ENCODE data around the gene SLC25A22.

The SLC25A22 gene

DNA sequence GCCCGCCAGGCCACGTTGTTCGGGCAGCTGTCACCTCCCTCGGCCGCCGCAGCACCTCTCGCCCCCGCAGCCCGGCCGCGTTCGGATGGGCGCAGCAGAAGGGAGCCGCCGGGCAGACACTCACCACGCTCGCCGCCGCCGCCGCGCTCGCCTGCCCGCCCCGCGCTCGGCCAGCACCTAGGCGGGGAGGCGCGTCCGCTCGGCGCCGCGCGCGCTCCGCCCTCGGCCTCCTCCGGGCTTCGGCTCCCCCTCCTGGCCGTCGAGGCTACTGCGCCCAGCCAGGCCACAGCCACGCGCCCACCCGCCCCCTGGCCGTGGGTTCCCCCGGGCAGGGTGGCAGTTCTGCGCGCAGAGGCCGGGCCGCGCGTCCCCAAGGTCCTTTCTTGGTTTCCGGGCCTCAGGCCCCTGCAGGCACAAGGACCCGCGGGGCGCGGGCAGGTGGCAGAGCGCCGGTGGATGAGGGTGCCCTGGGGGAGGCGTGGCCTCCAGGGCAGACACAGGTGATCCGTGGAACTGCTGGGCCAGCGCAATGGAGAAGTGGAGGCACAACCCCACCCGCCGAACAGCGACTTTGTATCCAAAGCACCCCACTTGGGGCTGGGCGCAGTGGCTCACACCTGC is at the start of gene SLC25A22:
TSS of gene SLC25A22 (minus strand) at position 189 of the 621 bp plus-strand sequence. CDS start 3,275 bp downstream, outside the sequence.
- no peak for FAIRE-seq

DNA sequence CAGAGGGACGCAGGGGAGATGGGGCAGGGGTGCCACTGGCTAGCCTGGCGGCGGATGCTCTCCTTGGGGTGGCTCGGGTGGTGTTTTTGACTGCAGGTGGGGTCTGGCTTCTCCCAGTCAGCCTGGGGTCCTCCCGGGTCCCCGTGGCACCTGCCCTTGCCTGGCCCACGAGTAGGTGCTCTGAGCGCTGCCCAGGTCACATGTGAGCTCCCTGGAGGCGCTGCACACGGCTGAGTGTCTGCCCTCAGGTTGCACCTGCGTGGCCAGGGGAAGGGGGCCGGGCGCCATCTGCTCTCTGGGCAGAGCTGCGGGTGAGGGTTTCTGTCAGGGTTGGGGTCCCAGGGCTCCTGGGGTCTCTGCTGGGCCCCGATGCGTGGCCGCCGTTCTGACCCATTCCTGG is 49.8 kb upstream of the SLC25A22 start:
- FAIRE-seq: no peak

DNA sequence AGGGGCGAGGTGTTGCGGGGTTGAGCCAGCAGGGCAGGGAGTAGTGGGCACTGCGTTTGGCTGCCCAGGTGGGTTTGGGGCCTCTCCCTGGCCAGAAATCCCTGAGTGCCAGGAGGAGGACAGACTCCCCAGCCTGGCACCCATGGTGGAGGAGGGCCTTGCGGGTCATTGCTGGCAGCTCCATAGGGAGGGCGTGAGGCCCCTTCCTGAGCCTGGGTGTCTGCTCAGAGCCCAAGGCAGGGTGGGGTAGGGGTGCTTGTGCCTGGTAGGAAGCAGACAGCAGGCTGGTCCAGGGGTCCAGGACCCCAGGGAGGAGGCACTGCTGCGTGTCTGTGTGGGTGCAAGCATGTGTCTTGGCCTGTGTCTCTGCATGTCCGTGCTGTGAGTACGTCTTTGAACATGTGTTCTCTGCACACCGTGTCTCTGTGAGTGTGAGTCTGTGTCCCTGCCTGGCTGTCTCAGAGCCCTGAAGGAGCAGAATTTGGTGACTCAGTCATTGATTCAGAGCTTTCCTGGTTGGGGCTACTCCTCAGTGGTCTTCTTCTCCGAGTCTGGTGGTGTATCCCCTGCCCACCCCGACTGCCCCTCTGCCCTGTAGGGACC is 48.5 kb upstream of the SLC25A22 start:
- FAIRE-seq: no peak

DNA sequence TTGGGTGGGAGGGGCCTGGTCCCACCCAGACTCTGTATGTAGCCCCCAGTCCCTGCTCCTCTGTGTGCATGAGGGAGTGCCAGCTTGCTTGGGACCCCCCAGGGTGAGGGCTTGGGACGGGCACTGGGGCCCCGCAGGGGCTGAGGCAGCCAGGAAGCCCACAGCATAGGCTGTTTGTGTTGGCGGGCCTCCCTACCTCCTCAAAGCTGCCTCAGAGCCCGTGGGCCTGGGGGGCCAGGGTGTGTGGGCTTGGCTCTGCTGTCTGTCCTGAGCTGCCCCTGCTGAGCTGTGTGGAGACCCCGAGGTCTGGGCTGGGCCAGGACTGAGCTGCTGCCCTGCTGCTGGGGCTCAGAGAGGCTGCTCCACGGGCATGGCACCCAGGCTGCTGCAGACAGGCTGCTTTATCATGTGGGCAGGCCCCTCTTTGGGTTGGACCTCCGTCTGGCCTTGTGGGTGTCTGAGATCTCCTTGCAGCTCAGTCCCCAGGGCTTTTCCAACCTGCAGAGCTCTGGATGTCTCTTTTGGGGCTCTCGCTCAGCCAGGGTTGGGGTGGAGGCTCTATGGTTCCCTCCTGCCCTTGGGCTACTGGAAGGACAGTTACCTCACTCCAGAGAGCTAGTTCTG is 47.9 kb upstream of the SLC25A22 start:
- FAIRE-seq: no peak

DNA sequence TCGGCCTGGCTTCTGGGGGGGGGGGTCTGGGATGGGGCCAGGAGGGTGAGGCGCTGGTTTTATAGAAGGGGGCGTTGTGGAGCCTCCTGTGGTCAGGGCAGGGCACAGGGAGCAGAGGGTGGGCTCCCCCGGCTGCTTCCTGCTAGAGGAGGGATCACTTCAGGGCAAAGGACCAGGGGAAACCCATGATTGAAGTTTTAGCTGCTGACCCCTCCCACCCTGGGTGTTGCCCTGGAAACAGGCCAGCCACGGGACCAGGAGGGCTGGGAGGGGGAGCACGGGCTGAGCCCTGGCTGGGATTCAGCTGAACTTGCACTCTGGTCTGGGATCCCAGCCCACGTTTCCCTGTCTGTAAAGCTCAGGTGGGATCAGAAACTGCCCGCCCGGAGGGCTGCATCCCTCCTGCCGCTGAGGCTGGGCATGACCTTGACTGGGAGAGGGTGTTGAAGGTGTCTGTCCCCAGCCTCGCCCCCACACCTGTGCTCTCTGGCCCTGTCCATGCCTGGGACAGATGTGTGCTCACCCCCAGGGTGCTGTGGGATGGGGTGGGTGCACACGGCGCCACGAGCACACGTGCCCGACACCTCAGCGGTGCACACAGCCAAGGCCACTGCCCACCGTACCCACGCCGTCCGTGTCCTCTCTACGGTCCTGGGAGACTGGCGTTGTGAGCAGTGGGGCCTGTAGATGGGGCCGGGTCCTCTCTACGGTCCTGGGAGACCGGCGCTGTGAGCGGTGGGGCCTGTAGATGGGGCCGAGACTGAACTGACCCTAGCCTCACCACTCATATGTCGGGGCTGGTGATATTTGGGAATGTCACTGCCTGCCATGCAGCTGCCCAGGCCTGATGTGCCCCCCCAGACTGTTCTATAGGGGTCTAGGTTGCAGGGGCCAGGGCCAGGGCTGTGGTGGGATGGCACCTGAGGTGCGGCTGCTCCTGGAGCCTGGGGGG is 46.9 kb upstream of the SLC25A22 start:
- no peak for FAIRE-seq

DNA sequence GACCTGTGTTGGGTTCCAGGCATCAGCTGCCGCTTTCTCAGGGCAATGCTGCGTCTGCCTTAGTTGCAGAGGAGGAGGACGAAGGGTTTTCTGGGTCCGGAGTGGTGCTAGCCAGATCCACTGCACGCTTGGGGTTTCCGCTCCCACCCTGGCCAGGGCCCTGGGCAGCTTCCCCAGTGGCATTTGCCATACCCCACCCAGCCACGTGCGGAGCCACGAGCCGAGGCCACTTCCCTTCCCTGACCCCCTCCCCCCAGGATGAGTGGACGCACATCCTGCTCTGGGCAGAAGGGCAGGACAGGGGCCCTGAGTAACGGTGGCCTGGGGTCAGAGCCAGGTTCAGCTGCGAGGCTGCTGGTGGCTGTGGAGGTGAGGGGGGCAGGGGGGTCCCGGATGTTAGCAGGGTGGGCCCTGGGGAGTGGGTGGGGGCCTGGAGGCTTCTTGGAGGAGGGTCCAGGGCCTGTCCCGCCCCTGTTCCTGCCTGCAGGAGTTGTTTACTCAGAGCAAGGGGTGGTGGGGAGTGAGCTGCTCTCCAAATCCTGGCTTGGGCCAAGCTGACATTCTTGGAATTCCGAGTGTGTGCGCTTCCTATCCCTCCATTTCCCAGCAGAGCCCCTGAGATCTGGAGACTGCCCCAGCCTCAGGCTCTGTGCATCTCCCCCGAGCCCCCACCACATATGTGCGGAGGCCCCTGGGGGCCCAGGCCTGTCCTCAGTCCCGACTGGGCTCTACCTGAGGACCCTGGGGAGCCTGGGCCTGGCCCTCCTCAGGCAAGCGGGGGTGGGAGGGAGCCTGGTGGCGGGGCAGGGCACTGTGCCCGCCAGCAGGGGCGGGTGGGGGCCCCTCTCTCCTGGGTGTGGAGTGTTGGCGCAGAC is 46.0 kb upstream of the SLC25A22 start:
- FAIRE-seq: no peak

DNA sequence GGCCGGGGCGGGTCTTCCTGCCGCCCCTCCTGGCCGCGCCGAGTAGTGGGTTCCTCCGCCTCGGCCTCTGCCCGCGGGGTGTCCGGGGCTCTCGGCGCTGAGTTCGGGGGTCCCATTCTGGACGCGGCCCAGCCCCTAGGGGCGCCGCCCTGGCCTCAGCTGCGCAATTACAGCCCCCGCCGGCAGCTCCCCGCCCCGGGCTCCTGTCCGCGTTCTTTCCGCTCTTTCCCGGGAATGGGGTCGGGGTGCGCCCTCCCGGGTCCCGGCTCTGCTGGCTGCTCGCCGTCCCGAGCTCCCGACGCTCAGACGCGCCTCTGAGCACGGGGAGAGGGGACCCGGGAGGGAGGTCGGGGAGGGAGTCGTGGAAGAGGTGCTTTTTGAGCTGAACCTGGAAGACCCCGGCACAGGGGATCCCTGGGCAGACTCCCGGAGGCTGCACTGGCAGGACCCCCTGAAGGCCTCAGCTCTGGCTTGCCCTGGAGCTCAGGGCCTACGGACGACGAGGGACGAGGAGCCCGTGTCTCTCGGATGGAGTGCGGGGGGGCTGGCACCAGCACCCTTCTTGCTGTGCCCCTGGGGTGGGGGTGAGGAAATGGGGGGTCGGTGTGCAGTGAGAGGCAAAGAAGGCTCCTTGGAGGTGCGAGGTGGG is 45.1 kb upstream of the SLC25A22 start:
- FAIRE-seq: no peak

DNA sequence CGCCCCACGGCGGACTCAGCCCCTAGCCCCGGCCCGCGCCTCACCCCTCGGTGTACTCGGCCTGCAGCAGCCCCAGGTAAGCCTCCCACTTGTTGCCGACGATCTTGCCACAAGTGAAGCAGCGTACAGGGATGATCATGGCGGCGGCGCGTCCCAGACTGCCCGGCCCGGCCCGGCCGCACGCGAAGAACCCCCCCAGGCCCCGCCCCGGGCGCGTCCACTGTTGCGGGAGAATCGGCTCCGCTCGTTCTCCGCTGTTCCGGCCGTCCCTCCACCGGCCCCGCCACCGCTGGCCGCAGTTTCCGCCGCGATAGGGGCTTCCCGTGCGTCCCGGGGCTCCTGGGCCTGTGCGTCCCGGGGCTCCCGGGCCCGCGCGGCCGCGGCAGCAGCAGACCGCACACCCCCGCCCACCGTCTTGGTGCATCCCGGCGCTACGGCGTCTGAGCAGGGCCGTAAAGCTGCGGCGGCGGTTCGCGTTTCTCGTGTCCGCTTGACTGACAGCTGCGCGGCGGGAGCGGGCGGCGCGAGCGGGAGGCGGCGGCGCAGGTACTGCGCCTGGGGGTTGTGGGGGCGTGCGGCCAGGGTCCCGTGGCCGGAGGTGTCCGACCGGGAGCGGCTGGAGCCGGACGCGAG is 44.4 kb upstream of the SLC25A22 start, which contains the start of the genes POLR2L and TSPAN4:
TSS of gene POLR2L (minus strand) at position 160 of the 633 bp plus-strand sequence. CDS start at position 139, 21 bp downstream.
TSS of gene TSPAN4 (plus strand) at position 483 of the 633 bp plus-strand sequence. CDS start 7,453 bp downstream, outside the sequence.
- no peak for FAIRE-seq

DNA sequence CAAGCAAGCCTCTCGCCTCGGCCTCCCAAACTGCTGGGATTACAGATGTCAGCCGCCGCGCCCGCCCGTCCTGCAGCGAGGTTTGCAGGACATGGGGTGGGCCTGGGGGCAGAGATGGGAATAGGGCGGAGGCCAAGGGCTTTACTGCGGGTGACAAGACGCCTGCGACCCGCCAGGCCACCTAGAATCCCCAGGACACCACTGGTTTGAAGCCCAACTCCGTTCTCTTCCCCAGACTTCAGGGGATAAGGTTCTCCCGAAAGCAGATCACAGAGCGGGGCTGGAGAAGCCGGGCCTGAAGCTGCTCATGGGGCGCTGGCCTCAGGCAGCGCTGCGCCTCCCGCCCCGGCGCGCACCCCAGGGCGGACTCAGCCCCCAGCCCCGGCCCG is 43.9 kb upstream of the SLC25A22 start:
- FAIRE-seq: no peak

DNA sequence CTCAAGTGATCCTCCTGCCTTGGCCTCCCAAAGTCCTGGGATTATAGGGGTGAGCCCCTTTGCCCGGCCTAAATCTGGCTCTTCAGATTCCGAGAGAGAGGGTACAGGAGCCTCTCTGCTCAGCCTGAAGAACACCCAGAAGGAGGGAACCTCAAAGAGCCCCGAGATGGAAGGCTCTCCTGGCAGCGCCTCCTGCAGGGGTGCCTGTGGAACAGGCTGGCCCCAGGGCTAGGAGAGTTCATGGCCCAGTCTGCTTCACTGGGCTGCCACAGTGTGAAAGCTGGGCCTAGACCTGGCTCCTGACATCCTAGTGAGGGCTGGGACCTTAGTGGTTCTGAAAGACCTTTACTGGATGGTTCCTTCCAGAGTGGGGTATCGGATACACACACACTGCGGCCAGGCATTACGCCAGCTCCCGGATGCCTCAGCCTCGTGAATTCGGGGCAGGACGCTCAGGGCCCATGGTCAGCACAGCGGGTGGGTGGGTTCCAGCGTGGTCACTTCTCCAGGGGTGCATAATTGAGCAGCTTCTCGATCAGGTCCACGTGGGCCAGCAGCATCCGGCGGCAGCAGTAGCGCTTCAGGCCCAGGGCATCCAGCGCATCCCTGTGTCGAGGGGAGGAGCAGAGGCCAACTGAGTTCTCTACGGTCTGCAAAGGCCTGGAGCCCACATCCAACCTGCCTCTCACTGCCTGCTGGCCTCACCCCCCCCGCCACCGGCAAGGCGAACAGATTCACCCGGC is 42.0 kb upstream of the SLC25A22 start:
- FAIRE-seq: no peak

DNA sequence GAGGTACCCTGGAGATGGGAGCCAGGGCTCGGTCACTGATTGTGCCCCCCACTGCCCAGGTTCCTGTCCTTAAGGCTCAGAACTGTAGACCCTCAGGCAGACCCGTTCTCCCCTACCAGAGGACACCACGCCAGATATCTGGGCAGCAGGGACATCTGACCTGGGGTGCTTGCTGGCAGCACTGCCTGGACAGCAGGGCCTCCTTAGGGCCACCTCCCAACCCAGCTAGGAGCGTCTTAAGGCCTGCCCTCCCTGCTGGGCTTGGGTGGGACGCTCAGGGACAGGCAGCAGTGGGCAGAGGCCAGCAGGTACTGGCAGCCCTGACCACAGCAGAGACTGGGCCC is 41.2 kb upstream of the SLC25A22 start:
- FAIRE-seq: no peak

DNA sequence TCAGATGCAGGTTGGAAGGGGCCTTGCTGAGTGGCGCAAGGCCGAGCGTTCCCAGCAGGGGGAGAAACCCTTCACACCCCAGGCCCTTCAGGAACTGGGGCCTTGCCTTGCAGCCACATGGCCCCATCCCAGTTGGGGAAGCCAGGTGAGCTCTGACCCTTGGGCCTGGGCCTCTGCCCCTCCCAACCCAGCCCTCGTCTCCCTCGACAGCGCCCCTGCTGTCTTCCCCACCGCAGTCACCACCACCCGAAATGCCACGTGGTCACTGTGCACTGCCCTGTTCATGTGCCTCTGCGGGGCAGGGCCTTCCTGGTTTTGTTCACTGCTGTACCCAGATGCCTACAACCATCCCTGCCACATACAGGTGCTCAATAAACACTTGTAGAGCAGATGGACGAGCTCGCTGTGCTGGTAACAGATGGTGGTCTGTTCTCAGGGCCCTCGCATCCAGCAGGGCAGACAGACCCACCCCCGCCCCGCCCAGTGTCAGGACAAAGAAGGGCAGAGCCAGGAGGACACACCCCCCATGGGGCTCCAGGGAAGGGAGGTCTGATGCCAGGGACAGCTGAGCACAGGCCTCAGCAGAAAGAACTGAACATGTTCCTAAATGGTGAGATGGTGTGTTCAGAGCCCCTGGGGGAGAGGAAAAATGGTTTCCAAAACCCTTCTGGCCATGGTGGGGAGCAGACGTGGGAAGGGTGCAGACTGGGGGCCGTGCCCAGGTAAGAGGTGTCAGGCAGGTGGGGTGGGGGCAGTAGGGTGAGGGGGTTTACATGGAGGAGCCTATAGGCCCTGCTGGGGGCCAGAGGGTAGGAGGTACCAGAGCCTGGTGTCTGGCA is 40.6 kb upstream of the SLC25A22 start:
- no peak for FAIRE-seq

DNA sequence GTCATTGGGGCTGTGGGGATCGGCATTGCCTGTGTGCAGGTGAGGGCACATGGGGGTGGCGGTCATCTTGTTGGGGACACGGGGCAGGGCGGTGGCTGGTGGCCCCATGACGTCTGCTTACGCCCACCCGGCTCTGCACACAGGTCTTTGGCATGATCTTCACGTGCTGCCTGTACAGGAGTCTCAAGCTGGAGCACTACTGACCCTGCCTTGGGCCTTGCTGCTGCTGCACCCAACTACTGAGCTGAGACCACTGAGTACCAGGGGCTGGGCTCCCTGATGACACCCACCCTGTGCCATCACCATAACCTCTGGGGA is 39.9 kb upstream of the SLC25A22 start:
- FAIRE-seq: no peak

DNA sequence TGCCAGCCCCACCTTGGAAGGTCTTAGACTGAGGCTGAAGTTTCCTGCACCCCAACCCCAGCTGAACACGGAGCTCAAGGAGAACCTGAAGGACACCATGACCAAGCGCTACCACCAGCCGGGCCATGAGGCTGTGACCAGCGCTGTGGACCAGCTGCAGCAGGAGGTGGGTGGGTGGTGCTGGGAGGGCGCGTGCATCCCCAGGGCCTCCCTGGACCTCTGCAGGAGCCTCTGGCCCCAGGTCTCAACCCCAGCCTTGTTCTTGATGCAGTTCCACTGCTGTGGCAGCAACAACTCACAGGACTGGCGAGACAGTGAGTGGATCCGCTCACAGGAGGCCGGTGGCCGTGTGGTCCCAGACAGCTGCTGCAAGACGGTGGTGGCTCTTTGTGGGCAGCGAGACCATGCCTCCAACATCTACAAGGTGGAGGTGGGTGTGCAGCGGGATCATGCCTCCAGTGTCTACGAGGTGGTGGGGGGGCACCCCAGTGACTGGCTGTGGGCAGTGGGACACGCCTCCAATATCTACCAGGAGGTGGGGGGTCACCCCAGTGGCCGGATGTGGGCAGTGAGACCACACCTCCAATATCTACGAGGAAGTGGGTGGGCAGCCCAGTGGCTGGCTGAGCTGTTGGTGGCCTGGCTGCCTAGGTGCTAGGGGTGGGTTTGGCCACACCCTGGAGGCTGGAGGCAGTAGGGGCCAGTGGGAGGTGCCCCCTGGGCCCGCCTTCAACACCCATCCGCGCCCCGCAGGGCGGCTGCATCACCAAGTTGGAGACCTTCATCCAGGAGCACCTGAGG is 39.3 kb upstream of the SLC25A22 start:
- FAIRE-seq: no peak

DNA sequence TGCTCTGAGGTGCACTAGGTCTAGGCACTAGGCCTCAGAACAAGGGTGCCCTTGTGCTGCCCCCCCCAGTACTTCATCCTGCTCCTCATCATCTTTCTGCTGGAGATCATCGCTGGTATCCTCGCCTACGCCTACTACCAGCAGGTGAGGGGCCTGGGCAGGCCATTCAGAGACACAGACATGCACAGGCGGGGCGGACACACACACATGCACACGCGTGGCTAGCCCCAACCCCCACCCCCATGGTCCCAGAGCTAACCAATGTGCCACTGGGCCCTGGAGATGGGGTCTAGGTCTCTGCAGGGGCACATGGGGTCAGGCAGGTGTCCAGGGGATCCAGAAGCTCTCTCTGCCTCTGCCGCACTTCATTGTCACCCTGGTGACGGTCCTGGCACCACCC is 38.6 kb upstream of the SLC25A22 start:
- FAIRE-seq: no peak

DNA sequence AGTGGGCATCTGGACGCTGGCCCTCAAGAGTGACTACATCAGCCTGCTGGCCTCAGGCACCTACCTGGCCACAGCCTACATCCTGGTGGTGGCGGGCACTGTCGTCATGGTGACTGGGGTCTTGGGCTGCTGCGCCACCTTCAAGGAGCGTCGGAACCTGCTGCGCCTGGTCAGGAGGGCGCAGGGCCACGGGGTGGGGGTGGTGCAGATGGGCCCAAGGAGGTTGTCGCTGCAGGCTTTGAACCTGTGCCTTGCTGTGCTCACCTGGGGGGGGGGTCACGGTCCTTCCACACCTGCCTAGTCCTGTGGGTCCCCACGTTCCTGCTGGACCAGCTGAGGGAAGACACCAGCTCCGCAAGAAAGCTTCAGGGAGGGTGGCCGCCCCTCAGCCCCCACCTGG is 38.2 kb upstream of the SLC25A22 start:
- FAIRE-seq: no peak

DNA sequence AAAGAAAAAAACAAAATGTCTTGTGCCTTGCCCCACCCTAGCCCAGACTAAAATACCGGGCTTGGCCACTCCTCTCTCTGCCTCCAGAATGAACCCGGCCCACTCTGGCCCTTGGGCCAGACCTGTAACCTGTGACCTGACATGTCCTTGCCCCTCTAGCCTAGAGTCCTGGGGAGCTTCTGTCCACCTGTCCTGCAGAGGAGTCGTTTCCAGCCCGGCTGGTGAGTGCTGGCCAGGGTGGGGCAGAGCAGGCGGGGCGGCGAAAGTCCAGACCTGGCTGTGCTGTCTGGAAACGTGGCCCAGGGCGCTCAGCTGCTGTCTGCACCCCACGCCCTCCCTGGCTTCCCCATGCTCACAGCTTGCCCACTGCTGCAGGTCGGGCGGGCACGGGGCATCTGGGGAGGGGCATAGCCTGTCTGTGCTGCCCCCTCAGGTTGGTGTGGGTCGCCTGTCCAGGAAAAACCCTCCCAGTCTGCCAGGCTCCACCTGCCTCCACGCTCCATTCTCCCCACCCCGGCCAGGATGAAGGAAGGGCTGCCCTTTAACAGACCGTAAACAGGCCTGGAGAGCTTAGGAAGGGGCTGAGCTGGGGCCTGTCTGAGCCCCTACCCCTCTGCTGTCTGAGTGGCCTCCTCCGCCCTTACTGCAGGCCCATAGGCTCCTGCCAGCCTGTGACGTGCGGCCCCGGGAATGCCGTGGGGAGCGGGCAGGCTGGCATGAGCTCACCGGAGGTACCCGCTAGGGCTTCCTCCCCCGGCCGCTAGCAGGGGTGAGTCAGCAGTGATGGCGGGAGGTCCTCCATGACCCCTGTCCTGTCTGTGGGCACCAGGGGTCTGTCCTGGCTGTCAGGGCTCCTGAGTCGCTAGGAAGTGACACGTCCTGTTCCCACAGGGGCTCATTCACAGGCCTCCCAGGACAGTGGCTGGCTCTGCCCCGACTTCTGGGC is 36.6 kb upstream of the SLC25A22 start:
- no peak for FAIRE-seq
